Type B pancreatic cell (in vitro differentiated cells): ENCODE measurements around the gene RTN4R. TPM values are rescaled to one million over a fixed set of nuclear protein-coding genes. Genes with fewer than 3 reads are reported as not detected.

ENCODE experiments used
- DNase-seq: peaks from one replicate; pipeline ENCODE4 v3.0.0; 2021; ENCODE audit warnings: mixed read lengths; ENCODE audit not compliant: unreplicated experiment; ENCODE audit errors: extremely low spot score
- H3K27ac Mint-ChIP-seq: 2 replicates; pipeline ENCODE4 v1.8.0; 2021; ENCODE audit warnings: mild to moderate bottlenecking, mixed read lengths
- H3K27me3 Mint-ChIP-seq: 2 replicates; pipeline ENCODE4 v1.8.0; 2021; ENCODE audit warnings: mixed read lengths
- H3K36me3 Mint-ChIP-seq: 2 replicates; pipeline ENCODE4 v1.8.0; 2021; ENCODE audit warnings: mixed read lengths
- H3K4me1 Mint-ChIP-seq: one replicate; pipeline ENCODE4 v1.8.0; 2021; ENCODE audit warnings: mixed read lengths; ENCODE audit not compliant: unreplicated experiment
- H3K4me3 Mint-ChIP-seq: 2 replicates; pipeline ENCODE4 v1.8.0; 2021; ENCODE audit warnings: mild to moderate bottlenecking, mixed read lengths
- H3K9me3 Mint-ChIP-seq: 2 replicates; pipeline ENCODE4 v1.8.0; 2021; ENCODE audit warnings: mixed read lengths
- CTCF ChIP-seq: fragments of 200-600 bp; sonication (generic); conservative IDR thresholded peaks from 2 replicates; pipeline ENCODE4 v1.5.0; 2021; ENCODE audit warnings: antibody characterized with exemption, mild to moderate bottlenecking
- total RNA-seq: library from RNA; stranded (reverse); gene quantifications from 2 replicates; pipeline ENCODE4 v1.2.1, GENCODE V29; 2021; ENCODE audit warnings: low replicate concordance

Gene RTN4R
- total RNA-seq, 1 donor from 2014 or later: 9.0 TPM

- no peaks in the 10 kb centered on the region for H3K9me3 Mint-ChIP-seq
- H3K27ac Mint-ChIP-seq: no peak overlapping the region
- H3K4me1 Mint-ChIP-seq: peaks cover 12% of the 10 kb centered on the region
- no peak for TF ChIP-seq CTCF
- H3K36me3 Mint-ChIP-seq: no peaks in the 10 kb centered on the region
- DNase-seq: no peak
- H3K4me3 Mint-ChIP-seq: no peak overlapping the region
- peaks cover 7% of the 10 kb centered on the region for H3K27me3 Mint-ChIP-seq
Observed at GRCh38 chr22:20212754-20213699, 55.1 kb downstream of the RTN4R start.

- H3K36me3 Mint-ChIP-seq: no peaks in the 10 kb centered on the region
- no peak overlapping the region for H3K4me3 Mint-ChIP-seq
- H3K27ac Mint-ChIP-seq: no peak overlapping the region
- H3K27me3 Mint-ChIP-seq: peaks cover 7% of the 10 kb centered on the region
- DNase-seq: no peak
- peaks cover 15% of the 10 kb centered on the region for H3K4me1 Mint-ChIP-seq
- H3K9me3 Mint-ChIP-seq: no peaks in the 10 kb centered on the region
- TF ChIP-seq CTCF: no peak
Observed at GRCh38 chr22:20211997-20212753, 55.9 kb downstream of the RTN4R start.

- H3K27ac Mint-ChIP-seq: no peak overlapping the region
- no peak overlapping the region for H3K4me3 Mint-ChIP-seq
- no peaks in the 10 kb centered on the region for H3K9me3 Mint-ChIP-seq
- peaks cover 7% of the 10 kb centered on the region for H3K27me3 Mint-ChIP-seq
- TF ChIP-seq CTCF: no peak
- DNase-seq: no peak
- peaks cover 15% of the 10 kb centered on the region for H3K4me1 Mint-ChIP-seq
- H3K36me3 Mint-ChIP-seq: no peaks in the 10 kb centered on the region
Observed at GRCh38 chr22:20211409-20211996, 56.6 kb downstream of the RTN4R start.

GRCh38 chr22:20210473-20211059, 57.6 kb downstream of the RTN4R start:
- Mint-ChIP-seq H3K4me3 (no peak overlapping the region), H3K27ac (no peak overlapping the region)
- TF ChIP-seq CTCF: no peak

GRCh38 chr22:20209761-20210250, 58.3 kb downstream of the RTN4R start:
- TF ChIP-seq CTCF: no peak
- no peak overlapping the region for H3K27ac Mint-ChIP-seq
- H3K4me3 Mint-ChIP-seq: no peak overlapping the region
- peaks cover 7% of the 10 kb centered on the region for H3K27me3 Mint-ChIP-seq
- no peak for DNase-seq
- H3K4me1 Mint-ChIP-seq: peaks cover 29% of the 10 kb centered on the region
- H3K9me3 Mint-ChIP-seq: no peaks in the 10 kb centered on the region
- H3K36me3 Mint-ChIP-seq: no peaks in the 10 kb centered on the region

More at GRCh38 chr22:20210473-20211059, 57.6 kb downstream of the RTN4R start:
- H3K4me1 Mint-ChIP-seq: peaks cover 23% of the 10 kb centered on the region
- no peak for DNase-seq
- H3K27me3 Mint-ChIP-seq: peaks cover 7% of the 10 kb centered on the region
- no peaks in the 10 kb centered on the region for H3K9me3 Mint-ChIP-seq
- H3K36me3 Mint-ChIP-seq: no peaks in the 10 kb centered on the region
